GM23338 (cell line): ENCODE data around the gene UNKL. TPM values are rescaled to one million over a fixed set of nuclear protein-coding genes. Genes with fewer than 3 reads are reported as not detected.

Experiments used
- ATAC-seq: fragments of 200-7000 bp; cut with Tn5 transposase; 3 replicates; pipeline ENCODE4 v1.9.1; 2020
- DNase-seq: peaks from one replicate; pipeline ENCODE4 v3.0.0-alpha.2; 2015; ENCODE audit warnings: low spot score
- H2AFZ ChIP-seq: fragments of 200-600 bp; sonication (generic); 2 replicates; pipeline ENCODE4 v1.8.0; 2016; ENCODE audit warnings: antibody characterized with exemption, mild to moderate bottlenecking, moderate library complexity
- H3F3A ChIP-seq: fragments of 200-600 bp; sonication (generic); replicated peaks from 2 replicates; pipeline ENCODE4 v1.8.0; 2017; ENCODE audit warnings: antibody characterized with exemption, mixed run types, low read depth
- H3K27ac ChIP-seq: fragments of 200-600 bp; sonication (generic); 2 replicates; pipeline ENCODE4 v1.6.1; 2016; ENCODE audit warnings: low read depth
- H3K27me3 ChIP-seq: fragments of 200-600 bp; sonication (generic); 2 replicates; pipeline ENCODE4 v1.8.0; 2016; ENCODE audit warnings: mild to moderate bottlenecking, mixed run types, moderate library complexity; ENCODE audit not compliant: insufficient read depth
- H3K36me3 ChIP-seq: fragments of 200-600 bp; sonication (generic); 2 replicates; pipeline ENCODE4 v1.8.0; 2016; ENCODE audit warnings: mild to moderate bottlenecking; ENCODE audit not compliant: insufficient read depth
- H3K4me1 ChIP-seq: fragments of 200-600 bp; sonication (generic); 2 replicates; pipeline ENCODE4 v1.8.0; 2016; ENCODE audit warnings: mild to moderate bottlenecking, moderate library complexity; ENCODE audit not compliant: insufficient read depth
- H3K4me2 ChIP-seq: fragments of 200-600 bp; sonication (generic); 2 replicates; pipeline ENCODE4 v1.7.1; 2017; ENCODE audit warnings: mixed run types
- H3K4me3 ChIP-seq: fragments of 200-600 bp; sonication (generic); 2 replicates; pipeline ENCODE4 v1.6.1; 2016; ENCODE audit warnings: mixed run types
- H3K79me2 ChIP-seq: fragments of 200-600 bp; sonication (generic); replicated peaks from 2 replicates; pipeline ENCODE4 v1.8.0; 2017; ENCODE audit warnings: mild to moderate bottlenecking; ENCODE audit not compliant: insufficient read depth
- H3K9me2 ChIP-seq: fragments of 200-600 bp; sonication (generic); 2 replicates; pipeline ENCODE4 v1.8.0; 2017; ENCODE audit not compliant: insufficient read depth
- H4K20me1 ChIP-seq: fragments of 200-600 bp; sonication (generic); replicated peaks from 2 replicates; pipeline ENCODE4 v1.8.0; 2017; ENCODE audit warnings: mild to moderate bottlenecking; ENCODE audit not compliant: insufficient read depth
- H3K27ac Mint-ChIP-seq: 2 replicates; pipeline ENCODE4 v1.8.0; 2020; ENCODE audit warnings: inconsistent platforms, mild to moderate bottlenecking, moderate library complexity, mixed read lengths
- H3K27me3 Mint-ChIP-seq: 3 replicates; pipeline ENCODE4 v1.8.0; 2022; ENCODE audit warnings: low read depth, mild to moderate bottlenecking, moderate library complexity, mixed read lengths, inconsistent platforms; ENCODE audit not compliant: insufficient read depth, poor library complexity
- H3K36me3 Mint-ChIP-seq: 3 replicates; pipeline ENCODE4 v1.8.0; 2021; ENCODE audit warnings: low read depth, mild to moderate bottlenecking, inconsistent platforms, moderate library complexity, mixed read lengths
- H3K4me1 Mint-ChIP-seq: 3 replicates; pipeline ENCODE4 v1.8.0; 2020; ENCODE audit warnings: mild to moderate bottlenecking, inconsistent platforms, mixed read lengths
- H3K4me3 Mint-ChIP-seq: 3 replicates; pipeline ENCODE4 v1.8.0; 2021; ENCODE audit warnings: moderate library complexity, mild to moderate bottlenecking, inconsistent platforms, mixed read lengths
- H3K9me3 Mint-ChIP-seq: 3 replicates; pipeline ENCODE4 v1.8.0; 2020; ENCODE audit warnings: moderate library complexity, mild to moderate bottlenecking, inconsistent platforms, mixed read lengths
- CREB1 ChIP-seq: fragments of 250-450 bp; sonication (Bioruptor Pico); IDR thresholded peaks from 2 replicates; pipeline ENCODE4 v1.5.0; 2020; ENCODE audit warnings: low read depth, mild to moderate bottlenecking, moderate library complexity
- CTCF ChIP-seq, 2 experiments: fragments of 200-600 bp in 1 of 2; sonication (generic) in 1 of 2; conservative IDR thresholded peaks; 2 replicates each; pipeline versions ENCODE4 v1.5.1 to v1.6.1; 2016 to 2017; ENCODE audit warnings: antibody characterized with exemption in 2 of 2, low read depth in 2 of 2, mild to moderate bottlenecking in 2 of 2, moderate library complexity in 1 of 2
- EZH2 ChIP-seq: fragments of 200-600 bp; sonication (generic); IDR thresholded peaks from one replicate; pipeline ENCODE4 v1.8.0; 2017; ENCODE audit warnings: antibody characterized with exemption, mild to moderate bottlenecking, low read depth; ENCODE audit not compliant: unreplicated experiment
- EZH2phosphoT487 ChIP-seq: fragments of 200-600 bp; sonication (generic); IDR thresholded peaks from one replicate; pipeline ENCODE4 v1.8.1; 2018; ENCODE audit warnings: antibody characterized with exemption; ENCODE audit not compliant: unreplicated experiment
- JUNB ChIP-seq: IDR thresholded peaks from one replicate; pipeline ENCODE4 v1.6.1; 2016; ENCODE audit warnings: antibody characterized with exemption; ENCODE audit not compliant: unreplicated experiment
- NANOG ChIP-seq: IDR thresholded peaks from 2 replicates; pipeline ENCODE4 v1.6.1; 2016; ENCODE audit warnings: antibody characterized with exemption, borderline replicate concordance
- POLR2AphosphoS5 ChIP-seq: IDR thresholded peaks from 2 replicates; pipeline ENCODE4 v1.6.1; 2016; ENCODE audit warnings: antibody characterized with exemption, low read depth
- REST ChIP-seq: IDR thresholded peaks from one replicate; pipeline ENCODE4 v1.6.1; 2018; ENCODE audit warnings: antibody characterized with exemption; ENCODE audit not compliant: unreplicated experiment
- STAT1 ChIP-seq: IDR thresholded peaks from one replicate; pipeline ENCODE4 v1.6.1; 2016; ENCODE audit warnings: antibody characterized with exemption; ENCODE audit not compliant: unreplicated experiment
- ZNF114 ChIP-seq: fragments of 250-450 bp; sonication (Bioruptor Pico); IDR thresholded peaks from 2 replicates; pipeline ENCODE4 v1.5.0; 2020; ENCODE audit warnings: mild to moderate bottlenecking, moderate library complexity
- ZNF331 ChIP-seq: fragments of 250-450 bp; sonication (Bioruptor Pico); IDR thresholded peaks from 2 replicates; pipeline ENCODE4 v1.5.0; 2020; ENCODE audit warnings: low read depth, mild to moderate bottlenecking, moderate library complexity
- polyA plus RNA-seq: library from polyadenylated mRNA; unstranded; fragments of >200 nt; fragmentation: Nextera tagmentation; extraction: Ambion mirVana; gene quantifications from 2 replicates; pipeline ENCODE4 v1.2.1, GENCODE V29; 2016
- total RNA-seq: library from RNA; depleted of rRNA; stranded (reverse); fragments of >200 nt; shearing (Covaris generic); gene quantifications from 2 replicates; pipeline ENCODE4 v1.2.3, GENCODE V29; 2014
- TF ChIP-seq, protein P1 (sequence below): fragments of 250-450 bp; sonication (Bioruptor Pico); IDR thresholded peaks from 2 replicates; pipeline ENCODE4 v1.5.0; 2020; ENCODE audit warnings: mild to moderate bottlenecking, moderate library complexity
- TF ChIP-seq, protein P2 (sequence below): IDR thresholded peaks from 2 replicates; pipeline ENCODE4 v1.6.1; 2016; ENCODE audit warnings: antibody characterized with exemption

Gene UNKL
- total and polyA plus RNA-seq, 2 experiments from 2014 or later = 16.7 to 28.7 TPM

GRCh38 chr16:1320097-1320496, 94.4 kb downstream of the UNKL start:
- ATAC-seq = no peak
- no peak overlapping the region for H3K4me2 ChIP-seq
- peaks cover 36% of the 10 kb centered on the region for H3K36me3 ChIP-seq
- no peak overlapping the region for H3K27ac Mint-ChIP-seq
- H4K20me1 ChIP-seq = peaks cover 18% of the 10 kb centered on the region
- no peaks in the 10 kb centered on the region for H3K4me1 ChIP-seq
- peaks cover 90% of the 10 kb centered on the region for H3K36me3 Mint-ChIP-seq
- H3K4me3 Mint-ChIP-seq = no peak overlapping the region
- TF ChIP-seq ZNF331 (no peak), EZH2phosphoT487 (no peak), NANOG (no peak), STAT1 (no peak), EZH2 (no peak), ZNF114 (CRISPR knock-in tag) (no peak), REST (no peak), CREB1 (CRISPR knock-in tag) (no peak), POLR2AphosphoS5 (no peak), JUNB (no peak), CTCF (conservative IDR thresholded peaks at IDR 0.05; ENCODE audit: low read depth in 2 of 2) (no peak)
- TF ChIP-seq, protein P1, sequence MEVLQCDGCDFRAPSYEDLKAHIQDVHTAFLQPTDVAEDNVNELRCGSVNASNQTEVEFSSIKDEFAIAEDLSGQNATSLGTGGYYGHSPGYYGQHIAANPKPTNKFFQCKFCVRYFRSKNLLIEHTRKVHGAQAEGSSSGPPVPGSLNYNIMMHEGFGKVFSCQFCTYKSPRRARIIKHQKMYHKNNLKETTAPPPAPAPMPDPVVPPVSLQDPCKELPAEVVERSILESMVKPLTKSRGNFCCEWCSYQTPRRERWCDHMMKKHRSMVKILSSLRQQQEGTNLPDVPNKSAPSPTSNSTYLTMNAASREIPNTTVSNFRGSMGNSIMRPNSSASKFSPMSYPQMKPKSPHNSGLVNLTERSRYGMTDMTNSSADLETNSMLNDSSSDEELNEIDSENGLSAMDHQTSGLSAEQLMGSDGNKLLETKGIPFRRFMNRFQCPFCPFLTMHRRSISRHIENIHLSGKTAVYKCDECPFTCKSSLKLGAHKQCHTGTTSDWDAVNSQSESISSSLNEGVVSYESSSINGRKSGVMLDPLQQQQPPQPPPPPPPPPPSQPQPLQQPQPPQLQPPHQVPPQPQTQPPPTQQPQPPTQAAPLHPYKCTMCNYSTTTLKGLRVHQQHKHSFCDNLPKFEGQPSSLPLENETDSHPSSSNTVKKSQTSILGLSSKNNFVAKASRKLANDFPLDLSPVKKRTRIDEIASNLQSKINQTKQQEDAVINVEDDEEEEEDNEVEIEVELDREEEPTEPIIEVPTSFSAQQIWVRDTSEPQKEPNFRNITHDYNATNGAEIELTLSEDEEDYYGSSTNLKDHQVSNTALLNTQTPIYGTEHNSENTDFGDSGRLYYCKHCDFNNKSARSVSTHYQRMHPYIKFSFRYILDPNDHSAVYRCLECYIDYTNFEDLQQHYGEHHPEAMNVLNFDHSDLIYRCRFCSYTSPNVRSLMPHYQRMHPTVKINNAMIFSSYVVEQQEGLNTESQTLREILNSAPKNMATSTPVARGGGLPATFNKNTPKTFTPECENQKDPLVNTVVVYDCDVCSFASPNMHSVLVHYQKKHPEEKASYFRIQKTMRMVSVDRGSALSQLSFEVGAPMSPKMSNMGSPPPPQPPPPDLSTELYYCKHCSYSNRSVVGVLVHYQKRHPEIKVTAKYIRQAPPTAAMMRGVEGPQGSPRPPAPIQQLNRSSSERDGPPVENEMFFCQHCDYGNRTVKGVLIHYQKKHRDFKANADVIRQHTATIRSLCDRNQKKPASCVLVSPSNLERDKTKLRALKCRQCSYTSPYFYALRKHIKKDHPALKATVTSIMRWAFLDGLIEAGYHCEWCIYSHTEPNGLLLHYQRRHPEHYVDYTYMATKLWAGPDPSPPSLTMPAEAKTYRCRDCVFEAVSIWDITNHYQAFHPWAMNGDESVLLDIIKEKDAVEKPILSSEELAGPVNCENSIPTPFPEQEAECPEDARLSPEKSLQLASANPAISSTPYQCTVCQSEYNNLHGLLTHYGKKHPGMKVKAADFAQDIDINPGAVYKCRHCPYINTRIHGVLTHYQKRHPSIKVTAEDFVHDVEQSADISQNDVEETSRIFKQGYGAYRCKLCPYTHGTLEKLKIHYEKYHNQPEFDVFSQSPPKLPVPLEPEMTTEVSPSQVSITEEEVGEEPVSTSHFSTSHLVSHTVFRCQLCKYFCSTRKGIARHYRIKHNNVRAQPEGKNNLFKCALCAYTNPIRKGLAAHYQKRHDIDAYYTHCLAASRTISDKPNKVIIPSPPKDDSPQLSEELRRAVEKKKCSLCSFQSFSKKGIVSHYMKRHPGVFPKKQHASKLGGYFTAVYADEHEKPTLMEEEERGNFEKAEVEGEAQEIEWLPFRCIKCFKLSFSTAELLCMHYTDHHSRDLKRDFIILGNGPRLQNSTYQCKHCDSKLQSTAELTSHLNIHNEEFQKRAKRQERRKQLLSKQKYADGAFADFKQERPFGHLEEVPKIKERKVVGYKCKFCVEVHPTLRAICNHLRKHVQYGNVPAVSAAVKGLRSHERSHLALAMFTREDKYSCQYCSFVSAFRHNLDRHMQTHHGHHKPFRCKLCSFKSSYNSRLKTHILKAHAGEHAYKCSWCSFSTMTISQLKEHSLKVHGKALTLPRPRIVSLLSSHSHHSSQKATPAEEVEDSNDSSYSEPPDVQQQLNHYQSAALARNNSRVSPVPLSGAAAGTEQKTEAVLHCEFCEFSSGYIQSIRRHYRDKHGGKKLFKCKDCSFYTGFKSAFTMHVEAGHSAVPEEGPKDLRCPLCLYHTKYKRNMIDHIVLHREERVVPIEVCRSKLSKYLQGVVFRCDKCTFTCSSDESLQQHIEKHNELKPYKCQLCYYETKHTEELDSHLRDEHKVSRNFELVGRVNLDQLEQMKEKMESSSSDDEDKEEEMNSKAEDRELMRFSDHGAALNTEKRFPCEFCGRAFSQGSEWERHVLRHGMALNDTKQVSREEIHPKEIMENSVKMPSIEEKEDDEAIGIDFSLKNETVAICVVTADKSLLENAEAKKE (CRISPR knock-in tag) = no peak
- TF ChIP-seq, protein P2, sequence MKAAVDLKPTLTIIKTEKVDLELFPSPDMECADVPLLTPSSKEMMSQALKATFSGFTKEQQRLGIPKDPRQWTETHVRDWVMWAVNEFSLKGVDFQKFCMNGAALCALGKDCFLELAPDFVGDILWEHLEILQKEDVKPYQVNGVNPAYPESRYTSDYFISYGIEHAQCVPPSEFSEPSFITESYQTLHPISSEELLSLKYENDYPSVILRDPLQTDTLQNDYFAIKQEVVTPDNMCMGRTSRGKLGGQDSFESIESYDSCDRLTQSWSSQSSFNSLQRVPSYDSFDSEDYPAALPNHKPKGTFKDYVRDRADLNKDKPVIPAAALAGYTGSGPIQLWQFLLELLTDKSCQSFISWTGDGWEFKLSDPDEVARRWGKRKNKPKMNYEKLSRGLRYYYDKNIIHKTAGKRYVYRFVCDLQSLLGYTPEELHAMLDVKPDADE = no peak
- H3K27me3 ChIP-seq = no peaks in the 10 kb centered on the region
- no peak overlapping the region for H2AFZ ChIP-seq
- H3K27me3 Mint-ChIP-seq = peaks cover 14% of the 10 kb centered on the region
- H3F3A ChIP-seq = peaks cover 12% of the 10 kb centered on the region; the same call in 1 of the 2 replicates
- no peak overlapping the region for H3K4me3 ChIP-seq
- no peaks in the 10 kb centered on the region for H3K9me2 ChIP-seq
- H3K9me3 Mint-ChIP-seq = no peaks in the 10 kb centered on the region
- H3K27ac ChIP-seq = no peak overlapping the region
- H3K4me1 Mint-ChIP-seq = peaks cover 3% of the 10 kb centered on the region; the same call in 1 of the 3 replicates
- H3K79me2 ChIP-seq = peaks cover 45% of the 10 kb centered on the region
- no peak for DNase-seq
